GM18498 (cell line): ENCODE data around the gene EVL.

ENCODE experiments used
- ATAC-seq: cut with Tn5 transposase; IDR thresholded peaks from one replicate; pipeline ENCODE4 v1.9.1; 2021; ENCODE audit warnings: mild to moderate bottlenecking, moderate library complexity; ENCODE audit not compliant: unreplicated experiment

The EVL gene

GRCh38 chr14:100122481-100123223 lies 57.4 kb downstream of the EVL start:
- ATAC-seq: no peak

DNA sequence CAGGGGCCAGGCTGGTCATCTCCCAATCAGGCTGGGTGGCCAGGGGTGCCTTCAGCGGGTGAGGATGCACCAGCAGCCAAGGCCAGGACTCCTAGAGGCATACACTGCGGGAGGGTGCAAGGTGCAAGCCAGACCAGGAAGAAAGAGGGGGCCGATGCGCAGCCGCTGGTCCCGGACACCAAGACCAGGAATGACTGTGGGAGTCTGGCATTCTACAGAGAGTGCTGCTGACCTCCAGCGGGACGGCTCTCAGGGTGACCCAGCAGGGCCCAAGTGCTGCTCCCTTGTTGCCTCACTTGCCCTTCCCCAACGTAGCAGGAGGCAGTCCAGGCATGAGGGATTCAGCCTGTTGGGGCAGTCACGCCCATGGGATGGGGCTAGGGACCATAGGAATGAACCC lies 58.4 kb downstream of the EVL start:
- ATAC-seq: no peak

GRCh38 chr14:100124551-100125088 lies 59.4 kb downstream of the EVL start:
- ATAC-seq: no peak

DNA sequence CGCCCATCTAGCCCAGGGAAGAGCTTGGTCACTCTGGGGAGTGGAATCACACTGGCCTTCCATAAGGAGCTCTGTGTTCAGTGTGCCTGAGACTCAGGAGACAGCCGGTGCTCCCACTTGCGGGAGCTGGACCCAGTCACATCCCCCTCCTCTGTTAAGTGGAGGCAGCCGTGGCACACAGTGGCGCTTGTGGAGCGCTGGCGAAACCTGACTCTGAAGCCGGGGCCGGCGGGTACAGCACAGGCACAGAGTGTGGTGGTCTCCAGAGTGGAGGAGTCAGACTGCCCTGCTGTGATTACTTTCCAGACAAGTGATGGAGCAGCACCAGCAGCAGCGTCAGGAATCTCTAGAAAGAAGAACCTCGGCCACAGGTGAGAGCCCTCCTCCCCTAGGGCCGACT lies 61.2 kb downstream of the EVL start:
- ATAC-seq: no peak

DNA sequence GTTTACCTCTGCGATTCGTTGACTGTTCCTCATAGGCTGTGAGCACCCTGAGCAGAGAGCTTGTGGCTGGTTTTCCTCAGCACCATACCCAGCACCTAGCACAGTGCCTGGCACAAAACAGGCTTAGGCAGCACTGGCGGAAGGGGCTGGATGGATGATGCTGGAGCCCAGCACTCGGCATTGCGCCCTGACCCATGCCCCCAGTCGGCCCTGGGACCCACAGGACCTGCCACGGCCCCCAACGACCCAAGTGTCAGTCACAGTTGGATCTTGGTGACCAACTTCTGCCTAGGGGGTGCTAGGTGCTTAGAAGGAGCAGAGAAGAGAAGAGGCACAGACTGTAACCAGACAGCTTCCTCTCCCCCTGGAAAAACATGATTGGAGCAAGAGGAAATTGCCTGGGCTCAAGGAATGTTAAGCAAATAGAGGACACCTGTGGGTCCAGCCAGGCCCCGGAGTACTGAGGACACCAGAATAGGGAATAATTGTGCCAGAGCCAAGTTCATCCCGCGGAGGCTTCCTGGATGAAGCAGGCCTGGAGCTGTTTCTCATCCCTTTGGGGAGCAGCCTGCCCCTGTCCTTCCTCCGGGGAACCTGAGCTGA lies 62.7 kb downstream of the EVL start:
- no peak for ATAC-seq

- no peak for ATAC-seq
These were observed 63.5 kb downstream of the EVL start for GRCh38 chr14:100128688-100129087.

- ATAC-seq: no peak
These were observed 64.0 kb downstream of the EVL start for GRCh38 chr14:100129161-100129589.

- no peak for ATAC-seq
These were observed 65.3 kb downstream of the EVL start for GRCh38 chr14:100130521-100130920.

DNA sequence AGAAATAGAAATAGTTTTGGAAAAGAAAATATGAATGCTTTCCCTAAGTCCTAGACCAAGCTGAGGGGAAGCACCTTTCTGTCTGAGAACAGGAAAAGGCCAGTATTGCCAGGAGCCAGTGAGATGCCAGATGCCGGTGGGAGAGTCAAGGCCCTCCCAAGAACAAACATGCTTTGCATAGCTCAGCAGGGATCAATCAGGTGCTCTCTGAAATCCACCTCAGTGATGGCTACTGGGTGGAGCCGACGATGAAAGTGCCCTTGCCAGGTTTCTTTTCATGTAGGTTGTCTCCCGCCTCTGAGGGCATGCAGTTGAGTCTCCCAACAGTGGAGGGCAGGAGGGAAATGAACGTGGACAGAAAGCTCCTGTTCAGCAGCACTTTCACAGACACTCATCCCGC lies 66.0 kb downstream of the EVL start:
- ATAC-seq: no peak

DNA sequence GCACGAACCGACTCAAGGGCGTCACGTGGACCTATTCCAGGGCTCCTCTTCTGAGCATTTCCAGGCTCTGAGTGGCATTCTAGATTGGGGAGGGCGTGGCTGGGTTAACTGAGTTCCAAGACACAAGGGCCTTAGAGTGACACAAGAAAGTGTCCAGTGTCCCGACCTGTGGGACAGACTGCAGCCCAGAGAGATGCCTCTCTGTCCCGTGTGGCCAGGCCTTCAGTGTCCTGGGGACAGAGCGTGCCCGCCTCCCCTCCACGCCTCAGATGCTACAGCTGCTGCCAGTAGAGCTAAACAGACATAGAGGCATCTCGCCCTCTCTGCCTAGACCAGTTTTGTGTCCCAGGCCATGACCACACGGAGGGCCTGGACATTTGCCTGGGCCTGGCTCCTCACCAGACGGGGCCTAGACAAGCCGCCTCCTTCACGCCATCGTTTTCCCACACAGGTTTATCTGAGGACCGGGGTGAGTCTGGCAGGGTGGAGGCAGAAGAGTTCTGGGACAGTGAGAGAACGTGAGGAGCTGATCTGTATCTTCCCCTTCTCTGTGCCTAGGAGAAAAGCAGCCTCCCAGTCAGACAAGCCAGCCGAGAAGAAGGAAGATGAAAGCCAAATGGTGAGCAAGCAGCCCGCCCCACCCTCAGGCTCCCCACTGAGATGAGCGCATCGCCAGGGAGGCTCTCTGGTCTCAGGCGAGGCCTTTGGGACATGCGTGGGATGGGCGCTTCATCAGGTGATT lies 67.1 kb downstream of the EVL start:
- ATAC-seq: no peak

DNA sequence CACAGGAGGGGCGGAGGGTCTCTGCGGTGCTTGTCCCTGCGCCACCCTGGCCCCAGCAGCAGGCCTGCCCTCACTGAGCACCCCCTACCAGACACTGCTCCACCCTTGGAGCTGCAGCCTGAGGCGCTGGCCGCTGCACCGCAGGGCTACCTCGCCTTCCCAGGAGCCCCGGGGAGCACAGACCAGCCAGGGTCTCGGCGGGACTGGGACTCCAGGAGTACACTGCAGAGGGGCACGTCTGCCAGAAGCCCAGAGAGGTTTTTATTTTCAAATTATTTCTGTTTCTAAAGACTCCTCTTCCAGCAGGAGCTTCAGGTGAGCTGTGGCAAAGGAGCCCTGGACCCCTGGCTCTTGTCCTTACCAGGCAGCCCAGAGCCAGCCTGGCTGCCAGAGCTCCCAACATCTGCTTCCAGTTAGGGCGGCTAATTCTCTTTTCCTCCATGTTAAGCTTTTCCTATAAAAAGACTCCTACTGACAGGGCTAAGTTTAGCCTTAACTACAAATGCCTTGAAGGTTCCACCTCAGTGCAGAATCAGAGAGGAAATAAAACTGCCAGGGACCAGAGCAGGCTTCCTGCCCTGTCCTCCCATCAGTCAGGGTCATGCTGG lies 67.8 kb downstream of the EVL start:
- no peak for ATAC-seq

GRCh38 chr14:100134586-100134985 lies 69.4 kb downstream of the EVL start:
- no peak for ATAC-seq

GRCh38 chr14:100135073-100135472 lies 69.9 kb downstream of the EVL start:
- ATAC-seq: no peak

DNA sequence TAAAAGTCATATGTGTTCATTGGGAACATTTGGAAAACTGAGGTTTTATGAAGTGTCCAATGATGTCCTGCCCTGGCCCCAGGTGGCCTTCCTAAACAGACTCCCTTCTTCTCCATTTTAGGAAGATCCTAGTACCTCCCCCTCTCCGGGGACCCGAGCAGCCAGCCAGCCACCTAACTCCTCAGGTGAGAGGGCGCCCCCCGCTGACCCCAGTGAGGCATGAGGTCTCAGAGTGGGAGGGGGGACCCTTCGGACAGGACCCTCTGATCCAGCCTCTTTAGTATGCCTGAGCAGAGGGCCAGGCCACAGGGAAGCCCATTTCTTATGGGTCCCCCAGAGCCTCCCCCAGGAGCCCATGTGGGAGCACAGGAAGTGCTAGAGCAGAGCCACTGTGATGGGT lies 70.6 kb downstream of the EVL start:
- ATAC-seq: no peak

DNA sequence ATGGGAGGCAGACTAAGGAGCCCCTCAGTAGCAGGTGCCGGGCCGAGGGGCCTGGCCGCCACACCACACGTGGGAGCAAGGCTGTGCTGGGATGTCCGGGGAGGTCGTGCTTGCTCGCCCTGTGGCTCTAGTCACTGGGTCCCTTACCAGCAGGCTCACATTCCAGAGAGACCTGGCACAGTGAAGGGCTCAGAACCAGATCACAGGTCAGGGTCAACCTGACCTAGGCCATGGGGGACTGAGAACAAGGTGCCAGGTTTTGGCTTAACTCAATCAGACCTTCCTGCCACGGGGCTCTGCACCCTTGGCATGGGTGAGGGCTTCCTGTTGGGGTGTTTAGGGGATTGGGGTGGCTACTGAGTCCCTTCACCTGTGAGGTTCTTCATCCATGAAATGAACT lies 72.0 kb downstream of the EVL start:
- ATAC-seq: no peak

GRCh38 chr14:100138082-100138787 lies 73.0 kb downstream of the EVL start:
- no peak for ATAC-seq

DNA sequence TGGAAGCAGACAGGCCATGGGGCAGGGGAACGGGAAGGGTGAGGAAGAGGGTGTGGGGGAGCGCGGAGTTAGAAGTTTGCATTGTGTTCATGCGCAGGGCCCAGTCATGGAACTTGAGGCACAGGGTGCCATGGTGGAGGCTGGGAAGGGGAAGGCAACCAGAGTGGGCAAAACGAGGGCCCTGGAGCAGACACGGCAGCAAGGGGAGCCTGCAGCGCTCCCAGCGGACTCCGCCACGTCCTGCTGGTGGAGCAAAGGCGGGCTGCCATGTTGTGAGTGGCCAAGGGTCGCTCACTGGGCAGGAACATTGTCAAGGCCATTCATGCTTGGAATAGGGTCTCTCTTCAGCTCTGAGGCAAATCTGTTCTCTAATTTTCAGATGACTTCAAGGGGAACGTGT lies 73.7 kb downstream of the EVL start:
- ATAC-seq: no peak

DNA sequence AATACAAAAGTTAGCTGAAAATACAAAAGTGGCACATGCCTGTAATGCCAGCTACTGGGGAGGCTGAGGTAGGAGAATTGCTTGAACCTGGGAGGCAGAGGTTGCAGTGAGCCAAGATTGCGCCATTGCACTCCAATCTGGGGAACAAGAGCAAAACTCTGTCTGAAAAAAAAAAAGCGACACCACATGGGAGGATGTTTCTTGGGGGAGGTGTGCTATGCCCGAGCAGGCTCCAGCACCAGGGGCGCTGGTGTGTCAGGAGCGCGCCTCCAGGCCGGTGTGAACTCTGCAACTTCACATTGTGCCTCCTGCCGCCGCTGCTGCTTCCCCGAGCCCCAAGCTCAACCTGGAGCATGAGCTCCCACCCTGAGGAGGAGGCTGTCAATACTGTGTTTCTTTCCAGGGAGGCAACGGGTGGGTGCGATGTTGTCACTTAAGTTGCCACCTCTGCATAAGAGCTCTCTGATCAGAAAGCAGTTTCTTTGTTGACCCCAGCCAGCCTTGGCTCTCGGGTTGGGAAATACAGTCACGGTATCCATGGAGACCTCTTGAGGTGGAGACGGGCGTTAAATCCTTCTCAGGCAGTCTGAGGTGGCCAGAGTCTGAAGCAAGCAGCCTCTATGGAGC lies 75.3 kb downstream of the EVL start:
- no peak for ATAC-seq

DNA sequence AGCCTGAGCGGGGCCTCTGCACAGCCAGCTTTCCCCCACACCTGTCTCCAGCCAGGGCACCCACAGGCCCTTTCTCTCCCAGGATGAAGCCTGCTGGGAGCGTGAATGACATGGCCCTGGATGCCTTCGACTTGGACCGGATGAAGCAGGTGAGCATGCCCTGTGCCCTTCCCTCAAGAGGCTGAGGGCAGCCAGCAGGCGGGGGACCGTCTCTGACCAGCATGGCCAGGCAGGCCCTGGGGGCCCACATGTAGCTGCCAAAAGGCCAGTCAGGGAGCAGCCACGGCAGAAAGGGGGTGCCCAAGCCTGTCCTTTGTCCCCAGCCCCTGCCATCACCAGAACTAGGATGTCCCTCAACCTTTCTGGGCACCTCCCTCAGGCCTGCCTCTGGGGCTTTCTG lies 75.9 kb downstream of the EVL start:
- ATAC-seq: no peak
